Measurements from ENCODE around the gene FAM120A.

GRCh38 chr9:93510041-93510440, 58.6 kb downstream of the FAM120A start:
- TF ChIP-seq CTCF (IDR thresholded peaks at IDR 0.05): no peak
- TF ChIP-seq POLR2A (IDR thresholded peaks at IDR 0.05): no peak

Data from esophagus squamous epithelium (tissue), 4 donors.